Panc1 (cell line): ENCODE results near the gene MYPN. TPM values are rescaled to one million over a fixed set of nuclear protein-coding genes. Genes with fewer than 3 reads are reported as not detected.

Experiments
- ATAC-seq: fragments of 200-7000 bp; cut with Tn5 transposase; 2 replicates; pipeline ENCODE4 v1.9.1; 2020; ENCODE audit warnings: mild to moderate bottlenecking, moderate library complexity
- BruUV-seq: library from RNA; stranded (reverse); fragments of 400-500 nt; replicated peaks from 2 replicates; lab custom pipeline; 2021; lab: Mats Ljungman, UMichigan
- CTCF ChIA-PET: fragments of 300-600 bp; sonication (Branson Sonifier 250); formaldehyde crosslinking; loops from one replicate; lab custom pipeline; 2022; ENCODE audit warnings: antibody characterized with exemption; lab: Charles Lee
- POLR2A ChIA-PET: fragments of 300-600 bp; sonication (Branson Sonifier 250); formaldehyde crosslinking; loops from one replicate; lab custom pipeline; 2022; ENCODE audit warnings: antibody characterized with exemption; lab: Charles Lee
- DNase-seq: peaks from one replicate; pipeline ENCODE4 v3.0.0-alpha.2; 2010; ENCODE audit warnings: low read depth, low spot score
- H3K27ac ChIP-seq: 2 replicates; pipeline ENCODE4 v1.5.1; 2011; ENCODE audit warnings: mild to moderate bottlenecking, low read length, inconsistent platforms
- H3K27me3 ChIP-seq: fragments of 200-500 bp; sonication (Bioruptor generic); 2 replicates; pipeline ENCODE4 v1.6.0; 2014; ENCODE audit warnings: low read length, inconsistent platforms; ENCODE audit not compliant: control insufficient read depth, insufficient read depth
- H3K36me3 ChIP-seq: fragments of 200-500 bp; sonication (Bioruptor generic); 2 replicates; pipeline ENCODE4 v1.5.1; 2014; ENCODE audit warnings: inconsistent platforms, mild to moderate bottlenecking, low read length, moderate library complexity; ENCODE audit not compliant: control insufficient read depth, insufficient read depth
- H3K4me1 ChIP-seq: 2 replicates; pipeline ENCODE4 v1.5.1; 2011; ENCODE audit warnings: inconsistent platforms, mild to moderate bottlenecking, low read length, moderate library complexity; ENCODE audit not compliant: control insufficient read depth, insufficient read depth
- H3K4me3 ChIP-seq, 2 experiments: 2 replicates each; pipeline ENCODE4 v1.5.1; 2011 to 2012; ENCODE audit warnings: low read depth in 2 of 2, low read length in 2 of 2, mild to moderate bottlenecking in 2 of 2, inconsistent platforms in 1 of 2, moderate library complexity in 1 of 2
- H3K9me3 ChIP-seq: fragments of 200-500 bp; sonication (Bioruptor generic); 2 replicates; pipeline ENCODE4 v1.5.1; 2014; ENCODE audit warnings: low read depth, mild to moderate bottlenecking, inconsistent platforms, low read length, moderate library complexity; ENCODE audit not compliant: control insufficient read depth, insufficient read depth
- CTCF ChIP-seq: fragments of 450-650 bp; IDR thresholded peaks from 2 replicates; pipeline ENCODE4 v1.5.1; 2017; ENCODE audit warnings: mild to moderate bottlenecking
- POLR2AphosphoS5 ChIP-seq: IDR thresholded peaks from 2 replicates; pipeline ENCODE4 v1.6.1; 2012; ENCODE audit warnings: mild to moderate bottlenecking, low read depth, low read length, moderate library complexity
- REST ChIP-seq, 2 experiments: IDR thresholded peaks; 2 replicates each; pipeline ENCODE4 v1.6.1; 2011 to 2012; ENCODE audit warnings: low read depth in 2 of 2, control low read depth in 1 of 2, low read length in 1 of 2, mild to moderate bottlenecking in 1 of 2, moderate library complexity in 1 of 2; ENCODE audit not compliant: insufficient read depth in 1 of 2
- SIN3A ChIP-seq: IDR thresholded peaks from 2 replicates; pipeline ENCODE4 v1.6.1; 2012; ENCODE audit warnings: low read depth, mild to moderate bottlenecking, low read length, moderate library complexity, borderline replicate concordance; ENCODE audit not compliant: insufficient read depth
- TCF7L2 ChIP-seq: IDR thresholded peaks from 2 replicates; pipeline ENCODE4 v1.6.1; 2011; ENCODE audit warnings: mild to moderate bottlenecking, low read depth, low read length, inconsistent platforms
- in situ Hi-C: cut with HindIII; loops from 2 replicates; pipeline ENCODE4 v1.10.0; 2016; ENCODE audit warnings: low sequenced_read_pairs, low pct_unique_long_range_greater_than_20kb
- intact Hi-C: fragments of 100-400 bp; cut with micrococcal nuclease; formaldehyde crosslinking; loops from one replicate; pipeline ENCODE4 v1.10.0; 2022; ENCODE audit not compliant: unreplicated experiment
- total RNA-seq: library from RNA; stranded (reverse); gene quantifications from one replicate; pipeline ENCODE4 v1.2.1, GENCODE V29; 2021; ENCODE audit not compliant: unreplicated experiment

The MYPN gene
- total RNA-seq, 1 experiment from 2014 or later = 39.1 TPM

GRCh38 chr10:68090586-68090985, 18.7 kb upstream of the MYPN start:
- no TSS peak for BruUV-seq
- CTCF ChIA-PET = no interaction called here

GRCh38 chr10:68092512-68092911, 16.8 kb upstream of the MYPN start:
- no peak for DNase-seq
- H3K27me3 ChIP-seq = no peaks in the 10 kb centered on the region
- BruUV-seq = no TSS peak
- no peak for TF ChIP-seq CTCF
- TF ChIP-seq REST (IDR thresholded peaks at IDR 0.05; ENCODE audit: insufficient read depth in 1 of 2, low read depth in 2 of 2, low read length in 1 of 2) = no peak
- no peak for TF ChIP-seq POLR2AphosphoS5
- TF ChIP-seq TCF7L2 = no peak
- TF ChIP-seq SIN3A = no peak
- no peak for ATAC-seq
- intact Hi-C loops = no loop called here
- CTCF ChIA-PET = interaction anchor here (1.2 kb wide), 1 partner anchor 133 kb away, joined by 6 read pairs; no protein-coding TSS in a partner anchor
- no peak overlapping the region for H3K4me3 ChIP-seq
- peaks cover 60% of the 10 kb centered on the region for H3K4me1 ChIP-seq
- no peaks in the 10 kb centered on the region for H3K36me3 ChIP-seq
- H3K27ac ChIP-seq = peak overlapping the region; percentile 100
- POLR2A ChIA-PET = interaction anchor here (0.6 kb wide), 1 partner anchor 21 kb away, joined by 3 read pairs; no protein-coding TSS in a partner anchor
- in situ Hi-C loops = no loop called here
- no peaks in the 10 kb centered on the region for H3K9me3 ChIP-seq

More at GRCh38 chr10:68090586-68090985, 18.7 kb upstream of the MYPN start:
- H3K4me3 ChIP-seq = no peak overlapping the region
- H3K36me3 ChIP-seq = no peaks in the 10 kb centered on the region
- ATAC-seq = no peak
- DNase-seq = no peak
- no peaks in the 10 kb centered on the region for H3K27me3 ChIP-seq
- H3K4me1 ChIP-seq = peaks cover 61% of the 10 kb centered on the region
- intact Hi-C loops = no loop called here
- no peaks in the 10 kb centered on the region for H3K9me3 ChIP-seq
- in situ Hi-C loops = no loop called here
- POLR2A ChIA-PET = interaction anchor here (0.7 kb wide), 1 partner anchor 11 kb away, joined by 3 read pairs; no protein-coding TSS in a partner anchor
- no peak for TF ChIP-seq TCF7L2
- no peak for TF ChIP-seq POLR2AphosphoS5
- TF ChIP-seq REST (IDR thresholded peaks at IDR 0.05; ENCODE audit: insufficient read depth in 1 of 2, low read depth in 2 of 2, low read length in 1 of 2) = no peak
- TF ChIP-seq CTCF = no peak
- no peak for TF ChIP-seq SIN3A
- peak overlapping the region; percentile 100 for H3K27ac ChIP-seq
